CD4-positive, alpha-beta T cell (primary cell): ENCODE results near the gene URB1. TPM values are rescaled to one million over a fixed set of nuclear protein-coding genes. Genes with fewer than 3 reads are reported as not detected.

Experiments
- ATAC-seq: fragments of 200-7000 bp; cut with Tn5 transposase; one replicate; pipeline ENCODE4 v1.10.0; 2022; ENCODE audit warnings: mild to moderate bottlenecking; ENCODE audit not compliant: poor library complexity
- CTCF ChIA-PET: fragments of 350-600 bp; sonication (Branson Sonifier 250); formaldehyde crosslinking; loops from one replicate; lab custom pipeline; 2021; ENCODE audit warnings: antibody characterized with exemption, inconsistent platforms; lab: Charles Lee
- POLR2A ChIA-PET: fragments of 350-600 bp; sonication (Branson Sonifier 250); formaldehyde crosslinking; loops from one replicate; lab custom pipeline; 2021; ENCODE audit warnings: antibody characterized with exemption, inconsistent platforms; lab: Charles Lee
- DNase-seq, 14 experiments: peaks; one replicate each; pipeline ENCODE4 v3.0.0-alpha.2; 2013 to 2020; ENCODE audit warnings: mixed read lengths in 2 of 14
- H3K27ac ChIP-seq, 2 donors: one replicate each; pipeline versions ENCODE4 v1.5.1 to v1.7.0; 2013; ENCODE audit warnings: low read length in 2 of 2, low read depth in 1 of 2, mild to moderate bottlenecking in 1 of 2
- H3K27me3 ChIP-seq, 2 experiments: 1 replicate in 1 of 2; 2 replicates in 1 of 2; pipeline versions ENCODE4 v1.6.1 to v1.7.0; 2013; ENCODE audit warnings: low read length in 2 of 2, control low read depth in 1 of 2, mild to moderate bottlenecking in 1 of 2, moderate library complexity in 1 of 2; ENCODE audit not compliant: insufficient read depth in 2 of 2, control insufficient read depth in 1 of 2
- H3K36me3 ChIP-seq: one replicate; pipeline ENCODE4 v1.6.1; 2013; ENCODE audit warnings: low read length, control low read depth; ENCODE audit not compliant: insufficient read depth
- H3K4me1 ChIP-seq: one replicate; pipeline ENCODE4 v1.6.1; 2013; ENCODE audit warnings: low read length, control low read depth; ENCODE audit not compliant: insufficient read depth
- H3K4me3 ChIP-seq: one replicate; pipeline ENCODE4 v1.5.1; 2013; ENCODE audit warnings: mild to moderate bottlenecking, low read length, moderate library complexity
- H3K9me3 ChIP-seq, 2 experiments: 1 replicate in 1 of 2; 2 replicates in 1 of 2; pipeline versions ENCODE4 v1.6.1 to v1.7.0; 2013; ENCODE audit warnings: low read length in 2 of 2, mild to moderate bottlenecking in 2 of 2, control low read depth in 1 of 2, moderate library complexity in 1 of 2; ENCODE audit not compliant: control insufficient read depth in 1 of 2, insufficient read depth in 1 of 2
- H3K27ac Mint-ChIP-seq: one replicate; pipeline ENCODE4 v1.8.0; 2020; ENCODE audit warnings: mixed read lengths
- H3K27me3 Mint-ChIP-seq: one replicate; pipeline ENCODE4 v1.8.0; 2021; ENCODE audit warnings: mixed read lengths
- H3K36me3 Mint-ChIP-seq: one replicate; pipeline ENCODE4 v1.8.0; 2021; ENCODE audit warnings: low read depth, mixed read lengths
- H3K4me1 Mint-ChIP-seq: one replicate; pipeline ENCODE4 v1.8.0; 2021; ENCODE audit warnings: low read depth, mixed read lengths
- H3K4me3 Mint-ChIP-seq: one replicate; pipeline ENCODE4 v1.8.0; 2020; ENCODE audit warnings: mild to moderate bottlenecking, mixed read lengths
- H3K9me3 Mint-ChIP-seq: one replicate; pipeline ENCODE4 v1.8.0; 2020; ENCODE audit warnings: mixed read lengths
- CTCF ChIP-seq: fragments of 200-600 bp; IDR thresholded peaks from one replicate; pipeline ENCODE4 v1.8.0; 2022; ENCODE audit warnings: antibody characterized with exemption, mild to moderate bottlenecking
- intact Hi-C, 2 experiments: fragments of 100-400 bp; cut with DNase I in 1 of 2; cut with micrococcal nuclease in 1 of 2; formaldehyde crosslinking; loops; one replicate each; pipeline versions ENCODE4 v1.15.1 to v1.9.0; 2023 to 2025; cut with DNase I, micrococcal nuclease
- total RNA-seq, 174 experiments: library from RNA in 2 of 174; stranded (reverse) in 2 of 174; gene quantifications; one replicate each; pipeline ENCODE4 v1.2.3 and lab custom pipeline; 2021 to 2026

The URB1 gene
- total RNA-seq, 2 experiments from 2014 or later: 5.4 to 5.7 TPM

- no peak overlapping the region for H3K27ac ChIP-seq
- Mint-ChIP-seq H3K36me3 (peaks cover 94% of the 10 kb centered on the region), H3K27me3 (no peaks in the 10 kb centered on the region), H3K4me3 (no peak overlapping the region), H3K27ac (no peak overlapping the region), H3K4me1 (no peaks in the 10 kb centered on the region), H3K9me3 (no peaks in the 10 kb centered on the region)
- H3K9me3 ChIP-seq: no peaks in the 10 kb centered on the region
- DNase-seq (no peak), ATAC-seq (no peak)
- no peak for TF ChIP-seq CTCF
- no peak overlapping the region for H3K4me3 ChIP-seq
- peaks cover 62% of the 10 kb centered on the region for H3K36me3 ChIP-seq
- intact Hi-C loops: no loop called here
- ChIA-PET CTCF (no interaction called here), POLR2A (no interaction called here)
- no peaks in the 10 kb centered on the region for H3K27me3 ChIP-seq
- no peaks in the 10 kb centered on the region for H3K4me1 ChIP-seq
Measured at GRCh38 chr21:32377506-32377905, 15.3 kb downstream of the URB1 start.

GRCh38 chr21:32372755-32373154 is 20.1 kb downstream of the URB1 start:
- no peaks in the 10 kb centered on the region for H3K4me1 ChIP-seq
- no peaks in the 10 kb centered on the region for H3K27me3 ChIP-seq
- no peak overlapping the region for H3K4me3 ChIP-seq
- ChIA-PET POLR2A (no interaction called here), CTCF (no interaction called here)
- DNase-seq: no peak
- H3K9me3 ChIP-seq: no peaks in the 10 kb centered on the region
- Mint-ChIP-seq H3K4me3 (no peak overlapping the region), H3K4me1 (no peaks in the 10 kb centered on the region), H3K27ac (no peak overlapping the region), H3K9me3 (no peaks in the 10 kb centered on the region), H3K27me3 (no peaks in the 10 kb centered on the region), H3K36me3 (peaks cover 92% of the 10 kb centered on the region)
- no peak for TF ChIP-seq CTCF
- intact Hi-C loops: no loop called here
- ATAC-seq: no peak
- peaks cover 77% of the 10 kb centered on the region for H3K36me3 ChIP-seq
- H3K27ac ChIP-seq: no peak overlapping the region

GRCh38 chr21:32371913-32372314 is 20.9 kb downstream of the URB1 start:
- CTCF ChIA-PET: no interaction called here
- peak in 2 of 14 experiments; percentile 31 to 39 for DNase-seq

More at GRCh38 chr21:32371913-32372314, 20.9 kb downstream of the URB1 start:
- Histone ChIP-seq H3K4me3 (no peak overlapping the region), H3K27ac (no peak overlapping the region), H3K36me3 (peaks cover 78% of the 10 kb centered on the region), H3K9me3 (no peaks in the 10 kb centered on the region), H3K4me1 (no peaks in the 10 kb centered on the region), H3K27me3 (no peaks in the 10 kb centered on the region)
- Mint-ChIP-seq H3K4me3 (no peak overlapping the region), H3K9me3 (no peaks in the 10 kb centered on the region), H3K27ac (no peak overlapping the region), H3K27me3 (no peaks in the 10 kb centered on the region), H3K4me1 (no peaks in the 10 kb centered on the region), H3K36me3 (peaks cover 92% of the 10 kb centered on the region)
- intact Hi-C loops: no loop called here
- TF ChIP-seq CTCF: no peak
- POLR2A ChIA-PET: no interaction called here
- ATAC-seq: no peak
